HG02588 (cell line): ENCODE measurements around the gene HOXC6.

Source experiments
- ATAC-seq: cut with Tn5 transposase; IDR thresholded peaks from one replicate; pipeline ENCODE4 v1.9.1; 2021; ENCODE audit warnings: mild to moderate bottlenecking, moderate library complexity; ENCODE audit not compliant: unreplicated experiment

The HOXC6 gene

GRCh38 chr12:54001283-54002187 is 26.7 kb upstream of the HOXC6 start:
- ATAC-seq, result no peak

GRCh38 chr12:54002278-54002914 is 25.8 kb upstream of the HOXC6 start:
- no peak for ATAC-seq

- ATAC-seq, result no peak
Observed at GRCh38 chr12:54002915-54003389, 25.3 kb upstream of the HOXC6 start.

GRCh38 chr12:54003625-54004024 is 24.6 kb upstream of the HOXC6 start:
- no peak for ATAC-seq

GRCh38 chr12:54004063-54004840 is 24.0 kb upstream of the HOXC6 start:
- ATAC-seq, result no peak

GRCh38 chr12:54004841-54005530 is 23.3 kb upstream of the HOXC6 start:
- no peak for ATAC-seq

- ATAC-seq, result no peak
Observed at GRCh38 chr12:54005531-54005852, 22.7 kb upstream of the HOXC6 start.

GRCh38 chr12:54005853-54006558 is 22.2 kb upstream of the HOXC6 start:
- peak; percentile 76 for ATAC-seq

- no peak for ATAC-seq
Observed at GRCh38 chr12:54006559-54007220, 21.6 kb upstream of the HOXC6 start.

- no peak for ATAC-seq
Observed at GRCh38 chr12:54007538-54008259, 20.5 kb upstream of the HOXC6 start.

- ATAC-seq, result no peak
Observed at GRCh38 chr12:54008260-54008552, 20.0 kb upstream of the HOXC6 start.

GRCh38 chr12:54009171-54010052 is 18.8 kb upstream of the HOXC6 start:
- ATAC-seq, result no peak

- no peak for ATAC-seq
Observed at GRCh38 chr12:54010053-54010971, 17.9 kb upstream of the HOXC6 start.

GRCh38 chr12:54010972-54011664 is 17.1 kb upstream of the HOXC6 start:
- no peak for ATAC-seq

GRCh38 chr12:54011665-54012532 is 16.3 kb upstream of the HOXC6 start:
- no peak for ATAC-seq
